Duodenal mucosa (tissue), 2 donors: ENCODE data around the gene MYBPC2.

Experiments
- H3K27ac ChIP-seq: one replicate; pipeline ENCODE4 v1.7.0; 2013; ENCODE audit warnings: low read depth, low read length
- H3K27me3 ChIP-seq, 2 donors: one replicate each; pipeline ENCODE4 v1.7.0; 2013; ENCODE audit warnings: low read length in 2 of 2, control low read depth in 1 of 2; ENCODE audit not compliant: insufficient read depth in 2 of 2, control insufficient read depth in 1 of 2
- H3K36me3 ChIP-seq, 2 donors: one replicate each; pipeline ENCODE4 v1.7.0; 2013; ENCODE audit warnings: low read length in 2 of 2, control low read depth in 1 of 2; ENCODE audit not compliant: insufficient read depth in 2 of 2, control insufficient read depth in 1 of 2
- H3K4me1 ChIP-seq, 2 donors: one replicate each; pipeline ENCODE4 v1.7.0; 2013; ENCODE audit warnings: low read length in 2 of 2, control low read depth in 1 of 2; ENCODE audit not compliant: insufficient read depth in 2 of 2, control insufficient read depth in 1 of 2
- H3K4me3 ChIP-seq, 2 donors: one replicate each; pipeline ENCODE4 v1.7.0; 2013; ENCODE audit warnings: low read length in 2 of 2, low read depth in 1 of 2
- H3K9ac ChIP-seq, 2 donors: one replicate each; pipeline ENCODE4 v1.7.0; 2013; ENCODE audit warnings: low read length in 2 of 2, low read depth in 1 of 2
- H3K9me3 ChIP-seq, 2 donors: one replicate each; pipeline ENCODE4 v1.7.0; 2013; ENCODE audit warnings: low read length in 2 of 2, control low read depth in 1 of 2; ENCODE audit not compliant: control insufficient read depth in 1 of 2

MYBPC2 gene

GRCh38 chr19:50515168-50515561, 82.5 kb downstream of the MYBPC2 start:
- Histone ChIP-seq H3K9me3 (no peaks in the 10 kb centered on the region), H3K9ac (no peak overlapping the region), H3K4me1 (peaks cover 6 to 9% of the 10 kb centered on the region in 2 donors), H3K36me3 (no peaks in the 10 kb centered on the region), H3K4me3 (no peak overlapping the region), H3K27me3 (peaks cover 0 to 13% of the 10 kb centered on the region in 2 donors), H3K27ac (no peak overlapping the region)
